GM12892 (cell line): ENCODE results near the gene OR9A2.

ENCODE experiments used
- POLR2A ChIP-seq: IDR thresholded peaks from 2 replicates; pipeline ENCODE4 v1.6.1; 2011; ENCODE audit warnings: low read depth, low read length, control low read depth
- POLR2AphosphoS5 ChIP-seq: IDR thresholded peaks from 2 replicates; pipeline ENCODE4 v1.6.1; 2011; ENCODE audit warnings: low read depth, low read length, control low read depth

DNA sequence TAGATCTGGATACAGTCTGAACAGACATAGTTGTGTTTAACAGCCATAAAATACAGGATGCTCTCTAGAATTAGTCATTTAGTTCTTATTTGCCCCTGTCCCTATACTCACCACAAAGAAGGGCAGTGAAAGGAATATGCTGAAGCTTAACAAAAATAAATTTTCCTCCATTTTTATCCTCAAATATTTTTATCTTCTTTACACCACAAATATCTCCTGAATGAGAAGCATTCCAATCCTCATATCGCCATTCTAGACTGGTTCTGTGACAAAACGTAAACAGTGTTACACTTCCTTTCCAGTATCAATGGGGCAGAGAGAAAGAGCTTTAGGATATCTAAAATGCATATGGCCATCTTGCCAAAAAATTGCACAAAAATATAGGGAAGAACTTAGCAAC is 1.6 kb downstream of the OR9A2 start:
- TF ChIP-seq POLR2AphosphoS5 = no peak
- TF ChIP-seq POLR2A = no peak
